ENCODE measurements around the gene MAZ. TPM values are rescaled to one million over a fixed set of nuclear protein-coding genes. Genes with fewer than 3 reads are reported as not detected.

The MAZ gene
- total and polyA plus RNA-seq, 2 donors (not counting 3 experiments of a cell fraction or from before 2014, with no cell fraction given) = 165 to 311 TPM

DNA sequence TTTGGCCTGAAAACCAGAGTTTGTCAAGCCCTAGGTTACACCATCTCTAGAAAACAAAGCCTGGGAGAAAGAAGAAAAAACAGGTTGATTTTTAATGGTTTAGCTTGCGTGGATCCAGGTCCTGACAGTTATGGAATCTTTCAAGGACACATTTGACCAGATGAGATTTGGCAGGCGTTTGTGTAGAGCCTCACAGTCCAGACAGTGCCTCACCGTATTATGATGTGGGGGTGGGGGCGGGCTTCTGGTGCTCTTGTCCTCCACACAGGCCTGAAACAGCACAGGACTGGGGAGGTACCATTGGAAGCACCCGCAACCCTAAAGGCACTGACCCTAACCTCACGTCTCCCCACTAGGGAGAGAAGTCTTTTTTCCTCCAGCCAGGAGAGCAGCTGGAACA, 33.5 kb downstream of the MAZ start:
- Histone ChIP-seq H3K4me3 (replicated peaks in 1 of 3; ENCODE audit: insufficient read depth in 1 of 3, low read depth in 1 of 3, low read length in 3 of 3) (no peak overlapping the region), H3K9me3 (replicated peaks; ENCODE audit: control insufficient read depth, insufficient read depth, low read length) (no peaks in the 10 kb centered on the region), H3K4me2 (ENCODE audit: insufficient read depth, low read length) (no peak overlapping the region), H3K9ac (replicated peaks; ENCODE audit: extremely low read depth, insufficient read depth, low read length) (no peak overlapping the region), H3K79me2 (ENCODE audit: control insufficient read depth, insufficient read depth, low read length) (no peaks in the 10 kb centered on the region), H4K20me1 (replicated peaks; ENCODE audit: control insufficient read depth, extremely low read depth, insufficient read depth, low read length) (no peaks in the 10 kb centered on the region), H3K27me3 (ENCODE audit: control insufficient read depth in 2 of 2, insufficient read depth in 2 of 2, low read length in 2 of 2) (no peaks in the 10 kb centered on the region), H3K4me1 (ENCODE audit: control insufficient read depth, extremely low read depth, insufficient read depth, low read length) (no peaks in the 10 kb centered on the region), H3K36me3 (ENCODE audit: control insufficient read depth in 2 of 2, extremely low read depth in 1 of 2, insufficient read depth in 2 of 2, low read length in 2 of 2) (peaks cover 0 to 19% of the 10 kb centered on the region in 2 experiments), H3K9me1 (replicated peaks; ENCODE audit: control insufficient read depth, extremely low read depth, insufficient read depth, low read length) (no peaks in the 10 kb centered on the region), H3K27ac (ENCODE audit: insufficient read depth, low read depth, low read length) (no peak overlapping the region), H2AFZ (ENCODE audit: low read depth, low read length) (no peak overlapping the region)
- POLR2A ChIA-PET = interaction anchor here (0.6 kb wide), 1 partner anchor 15 kb away, joined by 4 read pairs; no protein-coding TSS in a partner anchor
- FAIRE-seq = no peak
- intact Hi-C loops (cut with micrococcal nuclease) (no loop called here), dilution Hi-C loops (cut with MboI; ENCODE audit: extremely low pct_ligation_motif_present, low sequenced_read_pairs) (no loop called here)
- TF ChIP-seq EZH2 (IDR thresholded peaks at IDR 0.05; ENCODE audit: borderline replicate concordance, low read depth, low read length, severe bottlenecking) (no peak), POLR2A (IDR thresholded peaks at IDR 0.05; ENCODE audit: low read depth, low read length) (no peak), JUN (IDR thresholded peaks at IDR 0.05; ENCODE audit: borderline replicate concordance, insufficient read depth, insufficient read length, low read depth) (no peak), GATA2 (IDR thresholded peaks at IDR 0.05; ENCODE audit: insufficient read depth, insufficient read length, low read depth, low read length) (no peak), CTCF (IDR thresholded peaks at IDR 0.05; ENCODE audit: extremely low read depth in 1 of 2, insufficient read depth in 1 of 2, low read depth in 1 of 2, low read length in 2 of 2) (no peak), MYC (IDR thresholded peaks at IDR 0.05; ENCODE audit: low read depth, low read length) (no peak), POLR2AphosphoS5 (IDR thresholded peaks at IDR 0.05; ENCODE audit: insufficient read depth, low read depth, low read length) (no peak), FOS (IDR thresholded peaks at IDR 0.05; ENCODE audit: borderline replicate concordance, insufficient read depth, low read length) (no peak)
- TF ChIP-seq, protein P1, sequence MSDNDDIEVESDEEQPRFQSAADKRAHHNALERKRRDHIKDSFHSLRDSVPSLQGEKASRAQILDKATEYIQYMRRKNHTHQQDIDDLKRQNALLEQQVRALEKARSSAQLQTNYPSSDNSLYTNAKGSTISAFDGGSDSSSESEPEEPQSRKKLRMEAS (IDR thresholded peaks at IDR 0.05; ENCODE audit: insufficient read depth, insufficient read length) = no peak
- no TSS peak for BruUV-seq (replicated peaks)
- CTCF ChIA-PET = interaction anchor here (0.7 to 4.5 kb wide), 3 partner anchors 9 to 27 kb away, joined by 3 to 46 read pairs (median 3); partner anchors contain the start of gene MVP
- no peak for DNase-seq (ENCODE audit: low read depth, low spot score)

Measured in endothelial cell of umbilical vein (primary cell).